GM12872 (cell line): ENCODE data around the gene LRP3.

Experiments used
- CTCF ChIP-seq: IDR thresholded peaks from 3 replicates; pipeline ENCODE4 v1.5.1; 2011; ENCODE audit warnings: low read depth, mild to moderate bottlenecking, low read length, moderate library complexity; ENCODE audit not compliant: insufficient read depth

The LRP3 gene

DNA sequence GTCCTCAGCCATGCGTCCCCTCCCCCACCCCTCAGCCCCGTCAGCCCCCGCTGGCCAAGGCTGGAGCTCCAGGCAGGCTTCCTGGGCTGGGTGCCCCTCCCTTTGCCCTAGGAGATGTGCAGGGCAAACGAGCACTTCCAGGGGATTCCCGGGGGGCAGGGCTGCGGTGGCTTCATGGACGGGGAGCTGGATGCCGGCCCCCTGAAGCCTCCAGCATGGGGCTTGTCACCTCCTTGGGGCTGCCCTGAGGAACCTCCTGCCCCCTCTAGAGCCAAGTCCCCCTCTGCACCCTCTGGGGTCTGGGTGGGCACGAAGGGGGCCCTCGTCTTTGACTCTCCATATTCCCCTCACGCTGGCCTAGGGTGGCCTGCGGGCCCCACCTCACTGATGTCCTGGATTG, 56.9 kb downstream of the LRP3 start:
- TF ChIP-seq CTCF = no peak

GRCh38 chr19:33251526-33252090, 57.5 kb downstream of the LRP3 start:
- TF ChIP-seq CTCF = no peak

DNA sequence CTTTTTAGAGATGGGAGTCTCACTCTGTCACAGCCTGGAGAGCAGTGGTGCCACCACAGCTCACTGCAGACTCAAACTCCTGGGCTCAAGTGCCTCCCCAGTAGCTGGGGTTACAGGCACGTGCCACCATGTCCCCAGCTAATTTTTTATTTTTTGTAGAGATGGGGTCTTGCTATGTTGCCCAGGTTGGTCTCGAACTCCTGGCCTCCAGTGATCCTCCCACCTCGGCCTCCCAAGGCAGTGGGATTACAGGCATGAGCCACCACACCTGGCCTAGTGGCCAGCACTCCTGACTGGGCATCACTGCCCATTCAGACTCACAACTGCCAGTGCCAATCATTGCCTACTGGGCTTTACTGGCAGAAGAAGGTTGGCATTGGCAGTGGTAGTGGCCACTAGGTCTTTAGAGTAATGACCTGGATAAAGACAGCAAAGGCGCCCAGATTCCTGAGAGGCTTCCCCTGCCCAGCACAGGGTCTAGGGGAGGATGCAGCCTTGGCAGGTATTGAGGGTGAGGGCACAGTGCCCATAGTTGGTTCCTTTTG, 58.4 kb downstream of the LRP3 start:
- TF ChIP-seq CTCF = no peak

DNA sequence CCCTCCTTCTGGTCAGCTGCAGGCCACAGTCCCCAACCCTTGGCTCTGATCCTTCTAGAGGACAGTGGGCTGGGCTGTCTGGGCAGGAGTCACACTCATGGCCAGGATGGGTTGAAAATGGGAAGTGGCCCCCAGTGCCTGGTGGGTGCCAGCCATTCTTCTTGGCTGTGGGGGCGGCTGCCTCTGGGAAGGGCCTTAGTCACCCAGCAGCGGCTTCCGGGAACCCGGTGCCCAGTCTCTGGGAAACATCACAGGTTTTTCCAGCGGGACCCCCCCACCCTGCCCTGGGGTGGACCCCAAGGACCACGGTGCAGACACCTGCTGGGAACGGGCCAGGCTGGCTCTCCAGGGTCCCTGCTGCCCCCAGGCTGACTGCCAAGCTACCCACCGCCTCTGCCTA, 58.8 kb downstream of the LRP3 start:
- no peak for TF ChIP-seq CTCF

GRCh38 chr19:33254245-33254824, 60.2 kb downstream of the LRP3 start:
- TF ChIP-seq CTCF = no peak

DNA sequence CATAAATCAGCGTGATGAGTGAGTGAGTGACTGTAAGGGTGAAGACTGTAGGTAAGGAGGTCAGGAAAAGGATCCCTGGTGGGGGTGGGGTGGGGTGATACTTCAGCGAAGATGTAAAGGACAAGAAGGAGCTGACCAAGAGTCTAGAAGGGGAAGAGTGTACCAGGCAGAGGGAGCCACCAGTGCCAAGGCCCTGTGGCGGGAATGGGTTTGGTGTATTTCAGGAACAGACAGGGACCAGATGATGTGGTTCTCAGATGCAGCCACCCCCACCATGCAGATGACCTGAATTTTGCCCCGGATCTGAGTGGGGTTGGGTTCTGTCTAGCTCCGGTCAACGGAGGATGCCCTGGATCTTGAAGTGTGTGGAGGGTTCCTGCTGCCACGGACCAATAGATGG, 61.7 kb downstream of the LRP3 start:
- no peak for TF ChIP-seq CTCF

DNA sequence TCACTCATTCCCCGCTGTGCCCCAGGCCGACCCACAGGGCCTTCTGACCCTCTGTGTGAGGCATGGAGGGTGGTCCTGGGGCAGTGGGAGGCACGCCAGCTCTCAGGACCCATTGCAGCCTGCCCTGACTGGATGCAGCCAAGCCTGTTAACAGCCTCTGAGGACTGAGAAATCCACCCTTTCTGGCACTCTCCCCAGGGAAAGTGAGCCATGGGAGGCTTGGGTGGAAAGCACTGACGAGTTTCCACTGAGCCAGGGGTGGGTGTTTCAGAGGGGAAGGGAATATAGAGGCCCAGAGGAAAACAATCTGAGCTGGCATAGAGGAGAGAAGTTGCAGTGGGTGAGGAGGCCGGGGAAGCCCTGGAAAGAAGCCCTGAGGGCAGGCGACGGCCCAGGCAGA, 62.1 kb downstream of the LRP3 start:
- TF ChIP-seq CTCF = no peak
